ENCODE results near the gene MACROD2.

DNA sequence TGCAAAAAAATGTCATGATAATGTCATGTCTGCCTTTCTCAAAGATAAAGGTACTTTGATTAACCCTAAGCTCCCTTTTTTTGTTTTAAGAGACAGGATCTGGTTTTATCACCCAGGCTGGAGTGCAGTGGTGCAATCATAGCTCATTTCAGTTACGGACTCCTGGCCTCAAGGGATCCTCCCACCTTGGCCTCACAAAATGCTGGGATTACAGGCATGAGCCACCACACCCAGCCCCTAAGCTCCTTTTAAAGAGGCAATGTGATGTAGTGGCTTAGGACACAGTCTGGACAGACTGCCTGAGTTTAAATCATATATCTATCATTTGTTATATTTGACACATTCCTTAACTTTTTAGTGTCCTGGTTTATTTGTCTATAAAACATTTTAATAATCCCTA is 265.1 kb downstream of the MACROD2 start:
- TF ChIP-seq, protein P1, sequence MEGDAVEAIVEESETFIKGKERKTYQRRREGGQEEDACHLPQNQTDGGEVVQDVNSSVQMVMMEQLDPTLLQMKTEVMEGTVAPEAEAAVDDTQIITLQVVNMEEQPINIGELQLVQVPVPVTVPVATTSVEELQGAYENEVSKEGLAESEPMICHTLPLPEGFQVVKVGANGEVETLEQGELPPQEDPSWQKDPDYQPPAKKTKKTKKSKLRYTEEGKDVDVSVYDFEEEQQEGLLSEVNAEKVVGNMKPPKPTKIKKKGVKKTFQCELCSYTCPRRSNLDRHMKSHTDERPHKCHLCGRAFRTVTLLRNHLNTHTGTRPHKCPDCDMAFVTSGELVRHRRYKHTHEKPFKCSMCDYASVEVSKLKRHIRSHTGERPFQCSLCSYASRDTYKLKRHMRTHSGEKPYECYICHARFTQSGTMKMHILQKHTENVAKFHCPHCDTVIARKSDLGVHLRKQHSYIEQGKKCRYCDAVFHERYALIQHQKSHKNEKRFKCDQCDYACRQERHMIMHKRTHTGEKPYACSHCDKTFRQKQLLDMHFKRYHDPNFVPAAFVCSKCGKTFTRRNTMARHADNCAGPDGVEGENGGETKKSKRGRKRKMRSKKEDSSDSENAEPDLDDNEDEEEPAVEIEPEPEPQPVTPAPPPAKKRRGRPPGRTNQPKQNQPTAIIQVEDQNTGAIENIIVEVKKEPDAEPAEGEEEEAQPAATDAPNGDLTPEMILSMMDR (IDR thresholded peaks at IDR 0.05; ENCODE audit: insufficient read depth, low read depth, low read length), result no peak
- no peak for TF ChIP-seq EZH2 (IDR thresholded peaks at IDR 0.05; ENCODE audit: insufficient read depth, low read length)
